Fibroblast of lung (primary cell): Measurements from ENCODE around the gene ITSN1. TPM values are rescaled to one million over a fixed set of nuclear protein-coding genes. Genes with fewer than 3 reads are reported as not detected.

Source experiments
- DNase-seq, 2 donors: peaks; one replicate each; pipeline versions ENCODE4 v3.0.0 to v3.0.0-alpha.2; 2010; ENCODE audit warnings: low read depth in 2 of 2
- H2AFZ ChIP-seq: 2 replicates; pipeline ENCODE4 v1.5.1; 2012; ENCODE audit warnings: low read length, control low read depth, inconsistent platforms
- H3K27ac ChIP-seq: 2 replicates; pipeline ENCODE4 v1.5.1; 2011; ENCODE audit warnings: low read length, control low read depth; ENCODE audit not compliant: insufficient read depth
- H3K27me3 ChIP-seq: 2 replicates; pipeline ENCODE4 v1.5.1; 2011; ENCODE audit warnings: mild to moderate bottlenecking, low read length; ENCODE audit not compliant: control insufficient read depth, insufficient read depth
- H3K36me3 ChIP-seq: 2 replicates; pipeline ENCODE4 v1.5.1; 2011; ENCODE audit warnings: low read length; ENCODE audit not compliant: control insufficient read depth, insufficient read depth
- H3K4me1 ChIP-seq: 2 replicates; pipeline ENCODE4 v1.5.1; 2011; ENCODE audit warnings: low read length; ENCODE audit not compliant: control insufficient read depth, insufficient read depth; ENCODE audit errors: extremely low read depth
- H3K4me2 ChIP-seq: 2 replicates; pipeline ENCODE4 v1.5.1; 2011; ENCODE audit warnings: low read length, control low read depth; ENCODE audit not compliant: insufficient read depth; ENCODE audit errors: extremely low read depth
- H3K4me3 ChIP-seq, 4 experiments: fragments of 200-600 bp in 1 of 4; sonication (generic) in 1 of 4; replicated peaks in 1 of 4; 2 replicates each; pipeline ENCODE4 v1.5.1; 2011 to 2016; ENCODE audit warnings: low read length in 4 of 4, low read depth in 3 of 4, mild to moderate bottlenecking in 3 of 4, control low read depth in 2 of 4, inconsistent platforms in 1 of 4, mixed read lengths in 1 of 4; ENCODE audit not compliant: insufficient read depth in 1 of 4; ENCODE audit errors: control extremely low read depth in 1 of 4
- H3K79me2 ChIP-seq: 2 replicates; pipeline ENCODE4 v1.5.1; 2012; ENCODE audit warnings: mild to moderate bottlenecking, low read length, inconsistent platforms; ENCODE audit not compliant: control insufficient read depth, insufficient read depth
- H3K9ac ChIP-seq: 2 replicates; pipeline ENCODE4 v1.5.1; 2011; ENCODE audit warnings: mild to moderate bottlenecking, low read length, control low read depth; ENCODE audit not compliant: insufficient read depth
- H3K9me3 ChIP-seq: 2 replicates; pipeline ENCODE4 v1.5.1; 2012; ENCODE audit warnings: low read depth, low read length; ENCODE audit not compliant: control insufficient read depth, insufficient read depth
- H4K20me1 ChIP-seq: 2 replicates; pipeline ENCODE4 v1.5.1; 2011; ENCODE audit warnings: low read length; ENCODE audit not compliant: control insufficient read depth, insufficient read depth; ENCODE audit errors: extremely low read depth
- EZH2 ChIP-seq: IDR thresholded peaks from 2 replicates; pipeline ENCODE4 v1.5.1; 2012; ENCODE audit warnings: low read length, control low read depth, mild to moderate bottlenecking; ENCODE audit errors: missing control alignments
- polyA plus RNA-seq, 2 donors: library from polyadenylated mRNA; depleted of rRNA in 1 of 2; stranded (reverse) in 1 of 2; unstranded in 1 of 2; fragments of >200 nt; gene quantifications; 2 replicates each; pipeline ENCODE4 v1.2.1, GENCODE V29; 2011 to 2012; ENCODE audit warnings: missing spikeins in 1 of 2
- total RNA-seq: library from RNA; depleted of rRNA; stranded (reverse); fragments of >200 nt; gene quantifications from 2 replicates; pipeline ENCODE4 v1.2.1, GENCODE V29; 2014
- TF ChIP-seq, protein P1 (sequence below), 2 donors: IDR thresholded peaks in 1 of 2; conservative IDR thresholded peaks in 1 of 2; 1 replicate in 1 of 2; 2 replicates in 1 of 2; pipeline ENCODE4 v1.5.1; 2011 to 2012; ENCODE audit warnings: low read length in 2 of 2, control low read depth in 1 of 2, inconsistent platforms in 1 of 2, low read depth in 1 of 2, mild to moderate bottlenecking in 1 of 2

The ITSN1 gene
- total and polyA plus RNA-seq, 2 donors (not counting 1 experiment from before 2014, with no cell fraction given) = 34.7 to 63.1 TPM

DNA sequence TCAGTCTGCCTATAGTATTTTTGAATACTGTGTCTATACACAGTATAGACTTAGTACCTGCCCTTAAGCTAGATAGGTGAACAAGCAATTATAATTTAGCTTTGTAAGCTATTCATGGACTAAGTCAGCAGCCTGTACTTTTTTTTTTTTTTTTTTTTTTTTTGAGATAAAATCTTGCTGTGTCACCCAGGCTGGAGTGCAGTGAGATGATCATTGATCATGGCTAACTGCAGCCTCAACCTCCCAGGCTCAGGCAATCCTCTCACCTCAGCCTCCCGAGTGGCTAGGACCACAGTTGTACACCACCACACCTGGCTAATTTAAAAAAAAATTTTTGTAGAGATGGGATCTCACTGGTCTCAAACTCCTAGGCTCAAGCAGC lies 17.3 kb downstream of the ITSN1 start:
- no peaks in the 10 kb centered on the region for H3K27me3 ChIP-seq
- H3K9ac ChIP-seq = no peak overlapping the region
- no peak for TF ChIP-seq EZH2
- TF ChIP-seq, protein P1, sequence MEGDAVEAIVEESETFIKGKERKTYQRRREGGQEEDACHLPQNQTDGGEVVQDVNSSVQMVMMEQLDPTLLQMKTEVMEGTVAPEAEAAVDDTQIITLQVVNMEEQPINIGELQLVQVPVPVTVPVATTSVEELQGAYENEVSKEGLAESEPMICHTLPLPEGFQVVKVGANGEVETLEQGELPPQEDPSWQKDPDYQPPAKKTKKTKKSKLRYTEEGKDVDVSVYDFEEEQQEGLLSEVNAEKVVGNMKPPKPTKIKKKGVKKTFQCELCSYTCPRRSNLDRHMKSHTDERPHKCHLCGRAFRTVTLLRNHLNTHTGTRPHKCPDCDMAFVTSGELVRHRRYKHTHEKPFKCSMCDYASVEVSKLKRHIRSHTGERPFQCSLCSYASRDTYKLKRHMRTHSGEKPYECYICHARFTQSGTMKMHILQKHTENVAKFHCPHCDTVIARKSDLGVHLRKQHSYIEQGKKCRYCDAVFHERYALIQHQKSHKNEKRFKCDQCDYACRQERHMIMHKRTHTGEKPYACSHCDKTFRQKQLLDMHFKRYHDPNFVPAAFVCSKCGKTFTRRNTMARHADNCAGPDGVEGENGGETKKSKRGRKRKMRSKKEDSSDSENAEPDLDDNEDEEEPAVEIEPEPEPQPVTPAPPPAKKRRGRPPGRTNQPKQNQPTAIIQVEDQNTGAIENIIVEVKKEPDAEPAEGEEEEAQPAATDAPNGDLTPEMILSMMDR (conservative IDR thresholded peaks at IDR 0.05 in 1 of 2, IDR thresholded peaks at IDR 0.05 in 1 of 2; ENCODE audit: low read depth in 1 of 2, low read length in 2 of 2) = no peak
- no peaks in the 10 kb centered on the region for H3K36me3 ChIP-seq
- H3K79me2 ChIP-seq = peaks cover 45% of the 10 kb centered on the region
- H3K9me3 ChIP-seq = no peaks in the 10 kb centered on the region
- no peak overlapping the region for H3K27ac ChIP-seq
- H3K4me1 ChIP-seq = peaks cover 11% of the 10 kb centered on the region
- H2AFZ ChIP-seq = no peak overlapping the region
- no peak overlapping the region for H3K4me3 ChIP-seq
- DNase-seq = no peak
- H4K20me1 ChIP-seq = no peaks in the 10 kb centered on the region
- H3K4me2 ChIP-seq = no peak overlapping the region

DNA sequence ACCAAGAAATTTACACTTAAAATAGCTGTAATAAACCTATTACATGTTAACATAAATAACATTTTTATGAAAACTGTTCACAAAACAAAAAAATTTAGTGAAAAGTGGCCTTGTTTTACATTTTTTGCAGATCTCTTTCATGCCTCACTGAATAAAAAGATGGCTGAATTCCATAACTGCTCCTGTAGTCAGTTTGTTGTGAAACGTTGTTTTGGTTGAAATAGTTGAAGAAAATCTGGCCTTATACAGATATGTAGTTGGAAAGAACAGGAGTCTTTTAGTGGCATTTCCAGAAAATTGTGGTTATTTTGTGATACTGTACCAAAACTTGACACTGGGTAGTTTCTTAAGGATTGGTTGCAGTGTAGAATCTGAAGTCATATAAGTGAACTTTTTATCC lies 18.1 kb downstream of the ITSN1 start:
- peaks cover 43% of the 10 kb centered on the region for H3K79me2 ChIP-seq
- no peaks in the 10 kb centered on the region for H3K36me3 ChIP-seq
- no peak overlapping the region for H3K9ac ChIP-seq
- H3K4me3 ChIP-seq = no peak overlapping the region
- H3K27ac ChIP-seq = no peak overlapping the region
- no peak overlapping the region for H2AFZ ChIP-seq
- DNase-seq = peak in 1 of 2 donors; percentile 64
- no peak overlapping the region for H3K4me2 ChIP-seq
- H3K4me1 ChIP-seq = peaks cover 6% of the 10 kb centered on the region
- H3K27me3 ChIP-seq = no peaks in the 10 kb centered on the region
- H4K20me1 ChIP-seq = no peaks in the 10 kb centered on the region
- TF ChIP-seq, protein P1 (conservative IDR thresholded peaks at IDR 0.05 in 1 of 2, IDR thresholded peaks at IDR 0.05 in 1 of 2; ENCODE audit: low read depth in 1 of 2, low read length in 2 of 2) = no peak
- TF ChIP-seq EZH2 = no peak
- H3K9me3 ChIP-seq = no peaks in the 10 kb centered on the region

DNA sequence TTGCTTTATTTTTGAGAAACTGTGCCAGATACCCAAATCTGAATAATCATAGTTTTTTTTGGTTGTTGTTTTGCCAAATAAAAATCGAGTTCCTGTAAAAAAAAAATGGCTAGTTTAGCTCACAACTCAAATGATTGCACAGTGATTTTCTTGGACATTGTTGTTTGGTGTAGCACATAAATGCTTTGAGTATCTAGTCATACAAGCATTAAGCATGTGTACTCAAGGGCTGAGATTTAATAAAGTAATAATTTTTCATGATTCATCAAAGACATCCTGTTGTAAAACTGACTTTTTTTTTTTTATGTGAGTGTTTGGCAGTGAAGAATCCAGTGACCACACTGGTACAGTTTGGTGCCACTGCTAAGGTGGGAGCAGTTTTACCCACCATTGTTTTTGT lies 18.8 kb downstream of the ITSN1 start:
- H3K4me3 ChIP-seq = no peak overlapping the region
- H3K4me1 ChIP-seq = peaks cover 2% of the 10 kb centered on the region
- no peaks in the 10 kb centered on the region for H3K36me3 ChIP-seq
- H3K27me3 ChIP-seq = no peaks in the 10 kb centered on the region
- no peak overlapping the region for H3K27ac ChIP-seq
- H4K20me1 ChIP-seq = no peaks in the 10 kb centered on the region
- H3K4me2 ChIP-seq = no peak overlapping the region
- TF ChIP-seq EZH2 = no peak
- TF ChIP-seq, protein P1 (conservative IDR thresholded peaks at IDR 0.05 in 1 of 2, IDR thresholded peaks at IDR 0.05 in 1 of 2; ENCODE audit: low read depth in 1 of 2, low read length in 2 of 2) = no peak
- H3K9ac ChIP-seq = no peak overlapping the region
- no peaks in the 10 kb centered on the region for H3K9me3 ChIP-seq
- H2AFZ ChIP-seq = no peak overlapping the region
- peaks cover 43% of the 10 kb centered on the region for H3K79me2 ChIP-seq
- DNase-seq = no peak
